A673 (cell line): Measurements from ENCODE around the gene IVL.

Experiments
- EZH2 ChIP-seq: fragments of 200-600 bp; sonication (generic); IDR thresholded peaks from 2 replicates; pipeline ENCODE4 v1.6.1; 2017; ENCODE audit warnings: borderline replicate concordance, low read depth, mild to moderate bottlenecking, mixed read lengths, antibody characterized with exemption, low read length; ENCODE audit not compliant: poor library complexity, severe bottlenecking
- TF ChIP-seq, protein P1 (sequence below): fragments of 300-800, 200-600 bp; sonication (generic); conservative IDR thresholded peaks from 2 replicates; pipeline ENCODE4 v1.5.1; 2017; ENCODE audit warnings: low read depth, mild to moderate bottlenecking, antibody characterized with exemption, low read length, moderate library complexity, mixed read lengths

DNA sequence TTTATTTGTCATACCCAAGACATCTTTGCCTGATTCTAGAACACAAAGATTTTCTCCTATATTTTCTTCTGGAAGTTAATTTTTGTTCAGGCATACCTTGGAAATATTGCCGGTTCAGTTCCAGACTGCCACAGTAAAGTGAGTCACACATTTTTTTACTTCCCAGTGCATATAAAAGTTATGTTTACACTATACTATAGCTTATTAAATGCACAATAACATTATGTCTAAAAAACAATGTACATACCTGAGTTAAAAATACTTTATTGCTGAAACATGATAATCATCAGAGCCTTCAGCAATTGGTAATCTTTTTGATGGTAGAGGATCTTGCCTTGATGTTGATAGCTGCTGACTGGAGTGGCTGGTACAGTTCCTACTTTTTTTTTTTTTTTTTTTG, 20.2 kb upstream of the IVL start:
- TF ChIP-seq, protein P1, sequence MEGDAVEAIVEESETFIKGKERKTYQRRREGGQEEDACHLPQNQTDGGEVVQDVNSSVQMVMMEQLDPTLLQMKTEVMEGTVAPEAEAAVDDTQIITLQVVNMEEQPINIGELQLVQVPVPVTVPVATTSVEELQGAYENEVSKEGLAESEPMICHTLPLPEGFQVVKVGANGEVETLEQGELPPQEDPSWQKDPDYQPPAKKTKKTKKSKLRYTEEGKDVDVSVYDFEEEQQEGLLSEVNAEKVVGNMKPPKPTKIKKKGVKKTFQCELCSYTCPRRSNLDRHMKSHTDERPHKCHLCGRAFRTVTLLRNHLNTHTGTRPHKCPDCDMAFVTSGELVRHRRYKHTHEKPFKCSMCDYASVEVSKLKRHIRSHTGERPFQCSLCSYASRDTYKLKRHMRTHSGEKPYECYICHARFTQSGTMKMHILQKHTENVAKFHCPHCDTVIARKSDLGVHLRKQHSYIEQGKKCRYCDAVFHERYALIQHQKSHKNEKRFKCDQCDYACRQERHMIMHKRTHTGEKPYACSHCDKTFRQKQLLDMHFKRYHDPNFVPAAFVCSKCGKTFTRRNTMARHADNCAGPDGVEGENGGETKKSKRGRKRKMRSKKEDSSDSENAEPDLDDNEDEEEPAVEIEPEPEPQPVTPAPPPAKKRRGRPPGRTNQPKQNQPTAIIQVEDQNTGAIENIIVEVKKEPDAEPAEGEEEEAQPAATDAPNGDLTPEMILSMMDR = no peak
- no peak for TF ChIP-seq EZH2
